HG02970 (cell line): Measurements from ENCODE around the gene MLXIP.

ENCODE experiments used
- ATAC-seq: cut with Tn5 transposase; IDR thresholded peaks from one replicate; pipeline ENCODE4 v1.9.1; 2021; ENCODE audit warnings: mild to moderate bottlenecking, moderate library complexity, moderate number of reproducible peaks; ENCODE audit not compliant: unreplicated experiment, low FRiP score

Gene MLXIP

GRCh38 chr12:122141911-122142725 lies 63.6 kb downstream of the MLXIP start:
- ATAC-seq, result no peak

DNA sequence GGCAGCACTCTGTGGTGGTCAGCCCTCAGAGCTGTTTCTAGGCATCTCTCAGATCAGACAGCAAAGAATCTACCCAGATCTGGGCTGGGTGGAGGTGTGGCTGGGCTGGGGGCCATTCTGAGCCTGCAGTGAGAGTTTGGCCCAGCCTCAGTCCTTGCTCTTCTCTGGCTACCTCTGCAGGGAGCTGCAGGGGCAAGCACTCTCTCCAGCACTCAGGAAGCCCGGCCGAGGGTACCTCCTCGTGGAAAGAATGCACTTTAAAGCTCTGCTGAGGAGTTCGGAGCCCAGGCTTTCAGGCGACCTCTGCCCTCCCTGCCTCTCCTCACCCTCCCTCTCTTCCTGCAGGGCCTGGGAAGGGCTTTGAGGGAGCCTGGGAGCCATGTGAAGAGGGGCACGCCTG lies 64.3 kb downstream of the MLXIP start:
- no peak for ATAC-seq

GRCh38 chr12:122144885-122145284 lies 66.3 kb downstream of the MLXIP start:
- no peak for ATAC-seq

GRCh38 chr12:122145505-122146330 lies 67.2 kb downstream of the MLXIP start:
- no peak for ATAC-seq

GRCh38 chr12:122147514-122148290 lies 69.1 kb downstream of the MLXIP start:
- no peak for ATAC-seq

DNA sequence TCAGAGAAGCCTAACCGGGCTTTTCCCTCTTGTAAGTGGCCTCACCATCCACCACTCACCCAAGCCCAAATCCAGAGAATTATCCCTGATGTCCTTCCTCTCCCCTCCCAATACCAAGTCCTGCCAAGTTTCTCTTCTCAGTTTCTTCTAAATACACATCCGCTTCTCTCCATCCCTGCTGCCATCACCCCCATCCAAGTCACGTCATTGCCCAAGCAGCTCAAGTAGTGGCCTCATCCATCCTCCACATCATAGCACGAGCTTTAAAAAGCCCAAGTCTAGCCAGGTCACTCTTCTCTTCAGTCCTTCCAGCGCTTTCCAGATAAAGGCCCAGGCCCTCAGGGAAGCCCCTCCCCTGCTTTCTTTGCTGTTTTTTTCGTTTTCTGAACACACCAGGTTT lies 70.1 kb downstream of the MLXIP start:
- ATAC-seq, result no peak

DNA sequence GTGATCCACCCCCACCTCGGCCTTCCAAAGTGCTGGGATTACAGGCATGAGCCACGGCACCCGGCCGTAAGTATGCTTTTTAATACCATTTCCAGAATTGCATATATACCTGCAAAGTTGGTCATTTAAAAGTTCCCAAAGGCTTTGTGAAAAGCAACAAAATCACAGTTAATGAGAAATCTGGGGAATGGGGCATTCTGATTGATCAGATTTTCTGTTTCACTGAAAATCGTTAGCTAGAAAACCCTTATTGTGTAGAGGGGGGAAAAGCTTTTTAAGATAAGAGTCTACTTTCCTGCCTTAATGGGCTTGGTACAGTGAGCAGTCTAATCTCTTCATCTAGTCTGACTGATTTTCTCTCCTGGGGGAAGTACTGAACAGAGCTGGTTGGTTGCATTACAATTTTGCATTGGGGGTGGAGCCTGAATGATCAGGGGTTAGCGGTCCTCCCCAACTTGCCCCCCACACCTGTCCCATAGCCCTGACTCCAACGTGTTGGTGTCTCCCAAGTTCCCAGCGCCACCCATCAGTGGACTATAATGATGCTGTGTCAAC lies 71.6 kb downstream of the MLXIP start:
- no peak for ATAC-seq

DNA sequence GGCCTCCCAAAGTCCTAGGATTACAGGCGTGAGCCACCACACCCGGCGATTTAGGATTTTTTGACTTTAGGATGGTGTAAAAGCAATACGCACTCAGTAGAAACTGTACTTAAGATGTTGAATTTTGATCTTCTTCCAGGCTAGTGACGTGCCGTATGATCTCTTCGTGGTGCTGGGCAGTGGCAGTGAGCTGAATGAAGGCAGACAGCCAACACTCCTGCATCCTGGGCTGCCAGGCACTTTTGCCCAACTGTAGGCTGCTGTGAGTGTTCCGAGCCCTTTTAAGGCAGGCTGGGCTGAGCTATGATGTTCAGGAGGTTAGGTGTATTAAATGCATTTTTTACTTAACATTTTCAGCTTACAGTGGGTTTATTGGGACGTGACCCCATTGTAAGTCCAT lies 74.2 kb downstream of the MLXIP start:
- no peak for ATAC-seq

- ATAC-seq, result no peak
Measured at GRCh38 chr12:122155705-122156104, 77.1 kb downstream of the MLXIP start.

DNA sequence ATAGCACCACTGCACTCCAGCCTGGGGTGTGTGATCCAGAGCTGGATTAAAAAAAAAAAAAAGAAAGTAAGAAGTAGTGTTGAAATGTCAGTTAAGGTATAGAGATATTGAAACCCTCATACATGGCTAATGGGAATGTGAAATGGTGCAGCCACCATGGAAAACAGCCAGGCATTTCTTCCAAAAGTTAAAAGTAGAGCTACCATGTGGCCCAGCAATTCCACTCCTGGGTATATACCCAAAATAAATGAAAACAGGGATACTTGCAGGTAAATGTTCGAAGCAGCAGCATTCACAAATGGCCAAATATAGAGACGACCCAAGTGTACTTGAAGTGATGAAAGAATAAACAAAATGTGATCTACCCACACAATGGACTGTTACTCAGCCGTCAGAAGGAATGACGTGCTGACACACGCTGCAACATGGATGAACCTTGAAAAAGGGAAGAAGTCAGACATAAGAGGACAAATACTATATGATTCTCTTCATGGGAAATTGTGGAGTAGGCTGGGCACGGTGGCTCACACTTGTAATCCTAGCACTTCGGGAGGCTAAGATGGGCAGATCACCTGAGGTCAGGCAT lies 80.2 kb downstream of the MLXIP start:
- no peak for ATAC-seq

DNA sequence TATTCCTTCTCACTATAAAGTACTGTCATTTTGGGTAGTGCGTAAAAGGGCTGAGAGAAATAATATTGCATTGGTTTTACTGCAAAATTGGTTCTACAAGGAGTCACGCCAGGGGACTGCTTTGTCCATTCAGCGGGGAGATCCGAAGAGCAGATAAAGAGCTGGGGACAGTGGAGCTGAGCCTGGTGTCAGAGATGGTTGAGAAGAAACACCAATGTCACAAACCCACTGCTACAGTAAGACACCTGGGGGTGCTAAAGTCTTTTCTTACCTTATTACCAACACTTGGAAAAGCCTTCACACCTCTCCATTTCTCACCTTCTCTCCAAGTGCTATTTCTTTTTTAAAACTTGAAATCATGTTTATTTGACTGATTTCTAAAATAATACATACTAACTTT lies 81.3 kb downstream of the MLXIP start:
- no peak for ATAC-seq

DNA sequence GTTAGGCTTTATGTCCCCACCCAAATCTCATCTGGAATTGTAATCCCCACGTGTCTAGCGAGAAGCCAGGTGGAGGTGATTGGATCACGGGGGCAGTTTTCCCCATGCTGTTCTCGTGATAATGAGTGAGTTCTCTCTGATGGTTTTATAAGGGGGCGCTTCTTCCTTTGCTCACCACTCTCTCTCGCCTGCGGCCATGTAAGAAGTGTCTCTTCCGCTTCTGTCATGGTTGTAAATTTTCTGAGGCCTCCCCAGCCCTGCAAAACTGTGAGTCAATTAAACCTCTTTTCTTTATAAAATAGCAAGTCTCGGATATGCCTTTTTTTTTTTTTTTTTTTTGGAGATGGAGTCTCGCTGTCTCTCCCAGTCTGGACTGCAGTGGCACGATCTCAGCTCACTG lies 82.2 kb downstream of the MLXIP start:
- ATAC-seq, result no peak

DNA sequence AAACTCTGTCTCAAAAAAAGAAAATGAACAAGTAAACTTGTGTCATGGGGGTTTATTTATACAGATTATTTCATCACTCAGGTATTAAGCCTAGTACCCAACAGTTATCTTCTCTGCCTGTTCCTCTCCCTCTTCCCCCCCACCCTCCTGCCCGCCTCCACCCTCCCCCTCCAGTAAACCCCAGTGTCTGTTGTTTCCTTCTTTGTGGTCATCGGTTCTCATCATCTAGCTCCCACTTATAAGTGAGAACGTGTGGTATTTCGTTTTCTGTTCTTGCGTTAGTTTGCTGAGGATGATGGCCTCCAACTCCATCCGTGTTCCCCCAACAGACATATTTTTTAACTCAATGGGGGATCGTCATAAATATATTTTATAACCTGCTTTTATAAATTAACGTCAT lies 83.1 kb downstream of the MLXIP start:
- ATAC-seq, result no peak

GRCh38 chr12:122162976-122163375 lies 84.4 kb downstream of the MLXIP start:
- no peak for ATAC-seq

DNA sequence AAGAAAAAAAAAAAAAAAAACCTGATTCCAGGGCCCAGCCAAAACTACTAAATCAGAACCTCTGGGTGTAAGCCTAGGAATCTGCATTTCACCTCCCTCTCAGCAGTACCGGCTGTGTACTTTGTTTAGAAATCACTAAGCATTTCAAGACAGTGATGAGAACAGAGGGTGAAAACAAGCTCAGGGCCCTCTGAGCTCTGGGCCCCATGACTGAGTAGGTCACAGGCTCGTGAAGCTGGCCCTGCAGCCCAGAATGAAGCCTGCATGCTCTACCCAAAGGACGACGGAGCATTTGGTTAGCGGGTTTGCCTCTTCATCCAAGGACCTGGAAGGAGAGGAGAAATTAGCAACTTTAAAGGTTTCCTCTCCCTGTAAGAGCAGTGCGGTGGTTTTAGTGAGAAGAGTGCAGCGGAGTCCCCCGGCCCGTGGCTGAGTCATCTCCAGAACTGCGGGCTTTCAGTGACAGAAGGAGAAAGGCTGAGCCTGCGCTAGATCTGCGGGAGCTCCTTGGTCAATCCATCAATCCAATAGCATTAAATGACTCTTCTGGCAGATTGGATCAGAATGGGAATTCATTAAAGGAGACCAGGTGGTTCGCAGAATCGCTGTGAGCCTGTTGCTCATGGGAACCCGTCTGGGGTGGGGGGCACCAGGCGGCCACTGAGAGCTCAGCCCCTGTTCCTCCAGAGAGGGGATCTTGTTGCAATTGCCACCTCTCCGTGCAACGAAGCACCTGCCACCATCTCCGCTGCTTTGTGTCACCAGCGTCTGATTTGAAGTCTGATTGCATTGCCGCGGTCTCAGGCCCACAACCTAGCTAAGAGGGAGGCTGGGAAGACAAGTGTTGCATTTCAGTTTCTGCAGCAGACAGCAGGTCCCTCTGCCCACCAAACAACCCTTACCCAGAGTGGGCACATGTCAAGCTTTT lies 88.1 kb downstream of the MLXIP start:
- ATAC-seq, result no peak

- ATAC-seq, result no peak
Measured at GRCh38 chr12:122167356-122167925, 88.9 kb downstream of the MLXIP start.

DNA sequence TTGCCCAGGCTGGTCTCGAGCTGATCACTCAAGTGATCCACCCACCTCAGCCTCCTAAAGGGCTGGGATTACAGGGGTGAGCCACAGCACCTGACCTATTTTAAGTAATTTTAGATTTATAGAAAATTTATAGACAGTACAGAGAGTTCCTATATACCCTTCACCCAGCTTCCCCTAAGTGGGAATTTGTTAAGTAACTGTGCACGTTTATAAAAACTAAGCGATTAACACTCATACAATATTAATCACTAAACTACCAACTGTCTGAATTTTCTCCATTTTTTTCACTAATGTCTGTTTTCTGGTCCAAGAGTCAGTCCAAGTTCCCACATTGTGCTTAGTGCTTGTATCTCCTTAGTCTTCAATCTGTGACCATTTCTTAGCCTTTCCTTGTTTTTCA lies 89.9 kb downstream of the MLXIP start:
- no peak for ATAC-seq

DNA sequence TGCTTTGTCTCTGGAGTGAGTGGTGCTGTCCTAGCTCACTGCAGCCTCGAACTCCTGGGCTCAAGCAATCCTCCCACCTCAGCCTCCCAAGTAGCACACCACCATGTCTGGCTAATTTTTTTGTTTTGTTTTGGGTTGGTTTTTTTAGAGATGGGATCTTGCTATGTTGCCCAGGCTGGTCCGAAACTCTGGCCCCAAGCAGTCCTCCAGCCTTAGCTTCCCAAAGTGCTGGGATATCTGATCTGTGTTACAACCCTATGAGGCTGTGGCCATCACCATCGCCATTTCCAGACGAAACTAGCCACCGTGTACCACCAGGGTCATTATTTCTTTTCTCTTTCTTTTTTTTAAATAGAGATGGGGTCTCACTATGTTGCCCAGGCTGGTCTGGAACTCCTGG lies 92.8 kb downstream of the MLXIP start:
- no peak for ATAC-seq
